ENCODE data around the gene HS3ST6.
A peak's percentile ranks its signal among the peaks of the same experiment; 100 is the strongest.

Gene HS3ST6

GRCh38 chr16:1895068-1895467 lies 23.1 kb downstream of the HS3ST6 start:
- TF ChIP-seq BACH2 (CRISPR knock-in tag; IDR thresholded peaks at IDR 0.05; ENCODE audit: borderline replicate concordance) (no peak), PPARA (CRISPR knock-in tag; IDR thresholded peaks at IDR 0.05; ENCODE audit: borderline replicate concordance) (no peak), TCF4 (CRISPR knock-in tag; IDR thresholded peaks at IDR 0.05; ENCODE audit: borderline replicate concordance) (no peak), ISL1 (CRISPR knock-in tag; IDR thresholded peaks at IDR 0.05) (no peak), POU6F1 (CRISPR knock-in tag; IDR thresholded peaks at IDR 0.05; ENCODE audit: borderline replicate concordance, low read depth) (no peak), RARB (CRISPR knock-in tag; IDR thresholded peaks at IDR 0.05) (no peak), ZFP3 (CRISPR knock-in tag; IDR thresholded peaks at IDR 0.05) (no peak), ZNF70 (CRISPR knock-in tag; IDR thresholded peaks at IDR 0.05) (no peak), GLIS3 (CRISPR knock-in tag; IDR thresholded peaks at IDR 0.05) (no peak), ZC3H10 (CRISPR knock-in tag; IDR thresholded peaks at IDR 0.05) (no peak), TOX (CRISPR knock-in tag; IDR thresholded peaks at IDR 0.05; ENCODE audit: borderline replicate concordance) (no peak), CSRNP3 (CRISPR knock-in tag; IDR thresholded peaks at IDR 0.05) (no peak), CREB5 (CRISPR knock-in tag; IDR thresholded peaks at IDR 0.05; ENCODE audit: low read depth) (no peak), SNAI2 (CRISPR knock-in tag; IDR thresholded peaks at IDR 0.05) (no peak), ZFP30 (CRISPR knock-in tag; IDR thresholded peaks at IDR 0.05) (no peak)
- no peak for ATAC-seq

- no peak for ATAC-seq
- TF ChIP-seq CREB5 (CRISPR knock-in tag; IDR thresholded peaks at IDR 0.05; ENCODE audit: low read depth) (no peak), CSRNP3 (CRISPR knock-in tag; IDR thresholded peaks at IDR 0.05) (no peak), ZNF565 (CRISPR knock-in tag; conservative IDR thresholded peaks at IDR 0.05; ENCODE audit: low read depth) (no peak), CSDC2 (CRISPR knock-in tag; IDR thresholded peaks at IDR 0.05) (no peak), ZC3H10 (CRISPR knock-in tag; IDR thresholded peaks at IDR 0.05) (no peak), BACH2 (CRISPR knock-in tag; IDR thresholded peaks at IDR 0.05; ENCODE audit: borderline replicate concordance) (no peak), PATZ1 (CRISPR knock-in tag; IDR thresholded peaks at IDR 0.05; ENCODE audit: borderline replicate concordance) (no peak), SNAI2 (CRISPR knock-in tag; IDR thresholded peaks at IDR 0.05) (no peak), ISL1 (CRISPR knock-in tag; IDR thresholded peaks at IDR 0.05) (no peak), ESRRG (CRISPR knock-in tag; IDR thresholded peaks at IDR 0.05) (no peak), RARB (CRISPR knock-in tag; IDR thresholded peaks at IDR 0.05) (no peak), ZNF70 (CRISPR knock-in tag; IDR thresholded peaks at IDR 0.05) (no peak)
These were observed 27.5 kb downstream of the HS3ST6 start for GRCh38 chr16:1890708-1891050.

GRCh38 chr16:1890024-1890707 lies 28.0 kb downstream of the HS3ST6 start:
- ATAC-seq = peak; percentile 46; the same call in 2 of the 3 replicates
- TF ChIP-seq CSRNP3 (CRISPR knock-in tag; IDR thresholded peaks at IDR 0.05) (no peak), ZC3H10 (CRISPR knock-in tag; IDR thresholded peaks at IDR 0.05) (no peak), RARB (CRISPR knock-in tag; IDR thresholded peaks at IDR 0.05) (no peak), TCF4 (CRISPR knock-in tag; IDR thresholded peaks at IDR 0.05; ENCODE audit: borderline replicate concordance) (peak; percentile 17; the same call in 1 of the 2 replicates), ZNF8 (CRISPR knock-in tag; IDR thresholded peaks at IDR 0.05) (no peak), POU6F1 (CRISPR knock-in tag; IDR thresholded peaks at IDR 0.05; ENCODE audit: borderline replicate concordance, low read depth) (no peak)
